NB4 (cell line): ENCODE measurements around the gene KSR2.

Experiments
- DNase-seq: peaks from one replicate; pipeline ENCODE4 v3.0.0; 2010; ENCODE audit warnings: low read depth
- H3K4me3 ChIP-seq: one replicate; pipeline ENCODE4 v1.5.1; 2011; ENCODE audit warnings: mild to moderate bottlenecking, low read depth, low read length, moderate library complexity
- CTCF ChIP-seq: IDR thresholded peaks from one replicate; pipeline ENCODE4 v1.5.1; 2012; ENCODE audit warnings: low read depth, low read length
- MAX ChIP-seq: IDR thresholded peaks from 2 replicates; pipeline ENCODE4 v1.6.1; 2011; ENCODE audit warnings: low read depth, low read length
- MYC ChIP-seq: IDR thresholded peaks from 2 replicates; pipeline ENCODE4 v1.6.1; 2011; ENCODE audit warnings: low read depth, low read length
- POLR2A ChIP-seq: IDR thresholded peaks from 2 replicates; pipeline ENCODE4 v1.6.1; 2011; ENCODE audit warnings: mild to moderate bottlenecking; ENCODE audit not compliant: insufficient read length; ENCODE audit errors: extremely low read depth

Gene KSR2

GRCh38 chr12:117468016-117468415 is 500.8 kb downstream of the KSR2 start:
- no peak overlapping the region for H3K4me3 ChIP-seq
- DNase-seq = no peak
- TF ChIP-seq MYC = no peak
- TF ChIP-seq MAX = no peak
- no peak for TF ChIP-seq POLR2A
- TF ChIP-seq CTCF = no peak

DNA sequence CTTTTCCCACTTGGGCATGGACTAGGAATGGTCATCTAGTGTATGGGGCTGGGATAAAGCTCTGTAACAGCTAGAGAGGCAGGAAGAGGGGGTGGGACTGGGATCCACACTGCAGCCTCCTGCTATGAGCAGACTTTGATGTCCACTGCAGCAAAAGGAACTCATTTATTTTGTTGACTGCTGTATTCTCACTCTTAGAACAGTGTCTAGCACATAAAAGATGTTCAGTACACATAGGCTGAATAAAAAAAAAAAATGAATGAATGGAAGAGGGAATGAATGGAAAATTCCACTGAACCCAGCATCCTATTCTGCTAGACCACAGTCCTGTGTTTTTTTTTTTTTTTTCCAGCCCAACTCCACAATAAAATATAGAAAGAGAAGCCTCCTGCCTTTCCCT is 501.2 kb downstream of the KSR2 start:
- no peak overlapping the region for H3K4me3 ChIP-seq
- DNase-seq = no peak
- TF ChIP-seq POLR2A (no peak), MYC (no peak), MAX (no peak), CTCF (no peak)

GRCh38 chr12:117466677-117467362 is 502.0 kb downstream of the KSR2 start:
- no peak for DNase-seq
- TF ChIP-seq POLR2A (no peak), CTCF (no peak), MAX (no peak), MYC (no peak)
- no peak overlapping the region for H3K4me3 ChIP-seq

GRCh38 chr12:117461732-117462131 is 507.1 kb downstream of the KSR2 start:
- H3K4me3 ChIP-seq = no peak overlapping the region
- no peak for DNase-seq
- TF ChIP-seq POLR2A (no peak), CTCF (no peak), MAX (no peak), MYC (no peak)

- H3K4me3 ChIP-seq = no peak overlapping the region
- no peak for DNase-seq
- TF ChIP-seq MYC (no peak), CTCF (no peak), MAX (no peak)
These were observed 509.6 kb downstream of the KSR2 start for GRCh38 chr12:117459229-117459628.

- H3K4me3 ChIP-seq = no peak overlapping the region
- TF ChIP-seq CTCF (no peak), POLR2A (no peak), MAX (no peak)
- no peak for DNase-seq
These were observed 511.6 kb downstream of the KSR2 start for GRCh38 chr12:117457189-117457588.
